Progenitor cell of endocrine pancreas (in vitro differentiated cells): Measurements from ENCODE around the gene PLK1. TPM values are rescaled to one million over a fixed set of nuclear protein-coding genes. Genes with fewer than 3 reads are reported as not detected.

Experiments used
- DNase-seq: peaks from one replicate; pipeline ENCODE4 v3.0.0; 2021; ENCODE audit warnings: low spot score; ENCODE audit not compliant: unreplicated experiment
- H3K27ac Mint-ChIP-seq: 2 replicates; pipeline ENCODE4 v1.8.0; 2021; ENCODE audit warnings: mild to moderate bottlenecking, moderate library complexity, mixed read lengths
- H3K27me3 Mint-ChIP-seq: 2 replicates; pipeline ENCODE4 v1.8.0; 2021; ENCODE audit warnings: mixed read lengths
- H3K36me3 Mint-ChIP-seq: 2 replicates; pipeline ENCODE4 v1.8.0; 2022; ENCODE audit warnings: mixed read lengths; ENCODE audit not compliant: insufficient read depth
- H3K4me1 Mint-ChIP-seq: 2 replicates; pipeline ENCODE4 v1.8.0; 2021; ENCODE audit warnings: low read depth, mixed read lengths
- H3K4me3 Mint-ChIP-seq: 2 replicates; pipeline ENCODE4 v1.8.0; 2021; ENCODE audit warnings: low read depth, mild to moderate bottlenecking, moderate library complexity, mixed read lengths
- H3K9me3 Mint-ChIP-seq: 2 replicates; pipeline ENCODE4 v1.8.0; 2021; ENCODE audit warnings: low read depth, mixed read lengths
- CTCF ChIP-seq: fragments of 200-600 bp; sonication (generic); IDR thresholded peaks from one replicate; pipeline ENCODE4 v1.5.0; 2021; ENCODE audit warnings: antibody characterized with exemption, mild to moderate bottlenecking; ENCODE audit not compliant: unreplicated experiment
- total RNA-seq: library from RNA; stranded (reverse); gene quantifications from 2 replicates; pipeline ENCODE4 v1.2.1, GENCODE V29; 2021

The PLK1 gene
- total RNA-seq, 1 donor from 2014 or later, result 36.2 TPM

- Mint-ChIP-seq H3K27me3 (peaks cover 4% of the 10 kb centered on the region), H3K4me3 (no peak overlapping the region), H3K4me1 (peaks cover 9% of the 10 kb centered on the region), H3K9me3 (peaks cover 3% of the 10 kb centered on the region), H3K27ac (no peak overlapping the region), H3K36me3 (no peaks in the 10 kb centered on the region)
- no peak for DNase-seq
- no peak for TF ChIP-seq CTCF
Observed at GRCh38 chr16:23699100-23699499, 20.4 kb downstream of the PLK1 start.

GRCh38 chr16:23700093-23700492, 21.4 kb downstream of the PLK1 start:
- Mint-ChIP-seq H3K36me3 (no peaks in the 10 kb centered on the region), H3K9me3 (peaks cover 3% of the 10 kb centered on the region), H3K4me3 (no peak overlapping the region), H3K27ac (peak overlapping the region; percentile 33), H3K4me1 (peaks cover under 1% of the 10 kb centered on the region), H3K27me3 (peaks cover 4% of the 10 kb centered on the region)
- no peak for DNase-seq
- no peak for TF ChIP-seq CTCF

- peak overlapping the region; percentile 33 for H3K27ac Mint-ChIP-seq
- H3K27me3 Mint-ChIP-seq, result peaks cover 4% of the 10 kb centered on the region
- H3K4me1 Mint-ChIP-seq, result no peaks in the 10 kb centered on the region
- DNase-seq, result no peak
- H3K9me3 Mint-ChIP-seq, result peaks cover 3% of the 10 kb centered on the region
- no peak for TF ChIP-seq CTCF
- H3K4me3 Mint-ChIP-seq, result no peak overlapping the region
- no peaks in the 10 kb centered on the region for H3K36me3 Mint-ChIP-seq
Observed at GRCh38 chr16:23700509-23700908, 21.8 kb downstream of the PLK1 start.

- Mint-ChIP-seq H3K27ac (no peak overlapping the region), H3K9me3 (peaks cover 3% of the 10 kb centered on the region), H3K27me3 (peaks cover 4% of the 10 kb centered on the region), H3K4me3 (no peak overlapping the region), H3K36me3 (no peaks in the 10 kb centered on the region), H3K4me1 (no peaks in the 10 kb centered on the region)
- DNase-seq, result no peak
- no peak for TF ChIP-seq CTCF
Observed at GRCh38 chr16:23701045-23701444, 22.4 kb downstream of the PLK1 start.

GRCh38 chr16:23702951-23703350, 24.3 kb downstream of the PLK1 start:
- Mint-ChIP-seq H3K9me3 (peaks cover 3% of the 10 kb centered on the region), H3K36me3 (no peaks in the 10 kb centered on the region), H3K27me3 (peaks cover 4% of the 10 kb centered on the region), H3K4me3 (no peak overlapping the region), H3K27ac (no peak overlapping the region), H3K4me1 (no peaks in the 10 kb centered on the region)
- no peak for DNase-seq
- TF ChIP-seq CTCF, result no peak
